T-cell (primary cell): ENCODE measurements around the gene MRPL33. TPM values are rescaled to one million over a fixed set of nuclear protein-coding genes. Genes with fewer than 3 reads are reported as not detected.

Experiments used
- ATAC-seq, 4 experiments: fragments of 200-7000 bp in 3 of 4; fragments of 150-1000 bp in 1 of 4; cut with Tn5 transposase; replicated peaks in 1 of 4; 1 replicate in 3 of 4; 2 replicates in 1 of 4; pipeline ENCODE4 v1.10.0; 2021; ENCODE audit warnings: moderate library complexity in 3 of 4, mild to moderate bottlenecking in 2 of 4, moderate number of reproducible peaks in 1 of 4
- CTCF ChIA-PET, 2 donors: fragments of 300-600 bp; sonication (Branson Sonifier 250); formaldehyde crosslinking; loops; one replicate each; lab custom pipeline; 2022; ENCODE audit warnings: antibody characterized with exemption in 2 of 2; lab: Charles Lee
- POLR2A ChIA-PET, 2 donors: fragments of 300-600 bp; sonication (Branson Sonifier 250); formaldehyde crosslinking; loops; one replicate each; lab custom pipeline; 2022; ENCODE audit warnings: antibody characterized with exemption in 2 of 2; lab: Charles Lee
- DNase-seq, 35 experiments: peaks; one replicate each; pipeline versions ENCODE4 v3.0.0 to v3.0.0-alpha.2; 2013 to 2023
- H3K27ac ChIP-seq: one replicate; pipeline ENCODE4 v1.5.1; 2013; ENCODE audit warnings: low read length
- H3K27me3 ChIP-seq, 2 experiments: replicated peaks in 1 of 2; 1 replicate in 1 of 2; 2 replicates in 1 of 2; pipeline versions ENCODE4 v1.6.1 to v1.7.0; 2013; ENCODE audit warnings: low read length in 1 of 2, mixed read lengths in 1 of 2; ENCODE audit not compliant: control insufficient read depth in 2 of 2, insufficient read depth in 2 of 2; ENCODE audit errors: extremely low read depth in 1 of 2
- H3K36me3 ChIP-seq, 2 donors: 1 replicate in 1 of 2; 2 replicates in 1 of 2; pipeline versions ENCODE4 v1.6.1 to v1.7.0; 2013; ENCODE audit warnings: low read length in 1 of 2; ENCODE audit not compliant: control insufficient read depth in 2 of 2, insufficient read depth in 1 of 2; ENCODE audit errors: extremely low read depth in 1 of 2
- H3K4me1 ChIP-seq, 2 experiments: 1 replicate in 1 of 2; 2 replicates in 1 of 2; pipeline versions ENCODE4 v1.6.1 to v1.7.0; 2013; ENCODE audit warnings: low read length in 2 of 2, mixed read lengths in 1 of 2; ENCODE audit not compliant: insufficient read depth in 2 of 2, control insufficient read depth in 1 of 2; ENCODE audit errors: extremely low read depth in 1 of 2
- H3K4me3 ChIP-seq, 2 donors: 1 replicate in 1 of 2; 2 replicates in 1 of 2; pipeline versions ENCODE4 v1.5.1 to v1.7.0; 2013; ENCODE audit warnings: mild to moderate bottlenecking in 2 of 2, low read length in 1 of 2, moderate library complexity in 1 of 2; ENCODE audit not compliant: control insufficient read depth in 1 of 2; ENCODE audit errors: extremely low read depth in 1 of 2
- H3K9me3 ChIP-seq: 2 replicates; pipeline ENCODE4 v1.7.0; 2013
- H3K27ac Mint-ChIP-seq, 2 donors: one replicate each; pipeline ENCODE4 v1.8.0; 2020 to 2021; ENCODE audit warnings: mild to moderate bottlenecking in 2 of 2, mixed read lengths in 2 of 2
- H3K27me3 Mint-ChIP-seq, 2 donors: one replicate each; pipeline ENCODE4 v1.8.0; 2021 to 2022; ENCODE audit warnings: mixed read lengths in 2 of 2
- H3K36me3 Mint-ChIP-seq: one replicate; pipeline ENCODE4 v1.8.0; 2021; ENCODE audit warnings: mixed read lengths
- H3K4me1 Mint-ChIP-seq, 3 donors: one replicate each; pipeline ENCODE4 v1.8.0; 2020 to 2022; ENCODE audit warnings: mixed read lengths in 3 of 3, mild to moderate bottlenecking in 1 of 3
- H3K4me3 Mint-ChIP-seq, 3 donors: one replicate each; pipeline ENCODE4 v1.8.0; 2020 to 2022; ENCODE audit warnings: mild to moderate bottlenecking in 3 of 3, mixed read lengths in 3 of 3, moderate library complexity in 3 of 3
- H3K9me3 Mint-ChIP-seq, 3 donors: one replicate each; pipeline ENCODE4 v1.8.0; 2020 to 2022; ENCODE audit warnings: mixed read lengths in 3 of 3
- WGBS: methylation state at CpG from one replicate; pipeline ENCODE4 v1.1.5; 2013; ENCODE audit warnings: missing lambda C conversion rate; ENCODE audit not compliant: insufficient coverage; 5-methylcytosine and 5-hydroxymethylcytosine counted together
- total RNA-seq, 35 experiments: library from RNA in 6 of 35; stranded (reverse) in 6 of 35; fragments of 120-200 nt in 1 of 35; gene quantifications; one replicate each; pipeline versions ENCODE4 v1.2.1 to v1.2.4 and lab custom pipeline; 2013 to 2026

MRPL33 gene
- total RNA-seq, 5 donors from 2014 or later (not counting 1 experiment from before 2014, with no cell fraction given): 25.9 to 39.4 (median 29.7) TPM

- CTCF ChIA-PET: interaction anchor here in 1 of 2 donors (0.6 kb wide), 1 partner anchor 1965 kb away, joined by 6 read pairs; no protein-coding TSS in a partner anchor
- POLR2A ChIA-PET: interaction anchor here in 1 of 2 donors (0.7 kb wide), 1 partner anchor 29 kb away, joined by 7 read pairs; no protein-coding TSS in a partner anchor
- no peak overlapping the region for H3K27ac ChIP-seq
Measured at GRCh38 chr2:27795093-27795834, 23.7 kb downstream of the MRPL33 start.

GRCh38 chr2:27795868-27796277 lies 24.4 kb downstream of the MRPL33 start:
- no peak overlapping the region for H3K27ac ChIP-seq
- H3K27me3 ChIP-seq: no peaks in the 10 kb centered on the region
- WGBS: 100% methylated on average over 1 of the region's 4 CpGs
- H3K4me3 Mint-ChIP-seq: no peak overlapping the region
- no peaks in the 10 kb centered on the region for H3K4me1 ChIP-seq
- H3K4me3 ChIP-seq: no peak overlapping the region
- no peaks in the 10 kb centered on the region for H3K9me3 Mint-ChIP-seq
- H3K36me3 Mint-ChIP-seq: peaks cover 4% of the 10 kb centered on the region
- ChIA-PET CTCF (no interaction called here), POLR2A (no interaction called here)
- ATAC-seq (no peak), DNase-seq (no peak)
- H3K9me3 ChIP-seq: no peaks in the 10 kb centered on the region
- no peaks in the 10 kb centered on the region for H3K4me1 Mint-ChIP-seq
- no peak overlapping the region for H3K27ac Mint-ChIP-seq
- no peaks in the 10 kb centered on the region for H3K36me3 ChIP-seq
- no peaks in the 10 kb centered on the region for H3K27me3 Mint-ChIP-seq

More at GRCh38 chr2:27795093-27795834, 23.7 kb downstream of the MRPL33 start:
- Mint-ChIP-seq H3K4me3 (no peak overlapping the region), H3K9me3 (no peaks in the 10 kb centered on the region), H3K4me1 (no peaks in the 10 kb centered on the region), H3K36me3 (peaks cover 4% of the 10 kb centered on the region), H3K27me3 (no peaks in the 10 kb centered on the region), H3K27ac (no peak overlapping the region)
- no peaks in the 10 kb centered on the region for H3K4me1 ChIP-seq
- no peaks in the 10 kb centered on the region for H3K27me3 ChIP-seq
- no peak overlapping the region for H3K4me3 ChIP-seq
- ATAC-seq (no peak), DNase-seq (no peak)
- H3K36me3 ChIP-seq: no peaks in the 10 kb centered on the region
- 83% methylated on average over 3 of the region's 8 CpGs for WGBS
- no peaks in the 10 kb centered on the region for H3K9me3 ChIP-seq

GRCh38 chr2:27796791-27797765 lies 25.6 kb downstream of the MRPL33 start:
- no peak overlapping the region for H3K27ac Mint-ChIP-seq
- H3K36me3 ChIP-seq: no peaks in the 10 kb centered on the region
- no peaks in the 10 kb centered on the region for H3K9me3 ChIP-seq
- H3K27me3 ChIP-seq: no peaks in the 10 kb centered on the region
- ATAC-seq (no peak), DNase-seq (no peak)
- H3K4me1 Mint-ChIP-seq: no peaks in the 10 kb centered on the region
- no peaks in the 10 kb centered on the region for H3K4me1 ChIP-seq
- H3K9me3 Mint-ChIP-seq: no peaks in the 10 kb centered on the region
- H3K27me3 Mint-ChIP-seq: no peaks in the 10 kb centered on the region
- no peak overlapping the region for H3K27ac ChIP-seq
- POLR2A ChIA-PET: no interaction called here
- no peak overlapping the region for H3K4me3 Mint-ChIP-seq
- no peak overlapping the region for H3K4me3 ChIP-seq
- peaks cover 4% of the 10 kb centered on the region for H3K36me3 Mint-ChIP-seq
- WGBS: 80% methylated on average over 8 of the region's 11 CpGs
- CTCF ChIA-PET: no interaction called here

GRCh38 chr2:27797841-27798240 lies 26.3 kb downstream of the MRPL33 start:
- Mint-ChIP-seq H3K4me1 (no peaks in the 10 kb centered on the region), H3K4me3 (no peak overlapping the region), H3K36me3 (peaks cover 4% of the 10 kb centered on the region), H3K27me3 (no peaks in the 10 kb centered on the region), H3K9me3 (no peaks in the 10 kb centered on the region), H3K27ac (no peak overlapping the region)
- no peaks in the 10 kb centered on the region for H3K36me3 ChIP-seq
- 98% methylated on average over 3 of the region's 4 CpGs for WGBS
- H3K9me3 ChIP-seq: no peaks in the 10 kb centered on the region
- H3K27me3 ChIP-seq: no peaks in the 10 kb centered on the region
- DNase-seq (no peak), ATAC-seq (no peak)
- H3K4me3 ChIP-seq: no peak overlapping the region
- CTCF ChIA-PET: no interaction called here
- no peaks in the 10 kb centered on the region for H3K4me1 ChIP-seq
- POLR2A ChIA-PET: no interaction called here
- H3K27ac ChIP-seq: no peak overlapping the region

GRCh38 chr2:27798486-27798885 lies 27.0 kb downstream of the MRPL33 start:
- no peak for ATAC-seq
- WGBS: 80% methylated on average over 7 of the region's 7 CpGs
- H3K4me3 ChIP-seq: no peak overlapping the region
- Mint-ChIP-seq H3K4me1 (no peaks in the 10 kb centered on the region), H3K36me3 (peaks cover 4% of the 10 kb centered on the region), H3K9me3 (no peaks in the 10 kb centered on the region), H3K4me3 (no peak overlapping the region), H3K27me3 (no peaks in the 10 kb centered on the region), H3K27ac (no peak overlapping the region)
- H3K9me3 ChIP-seq: no peaks in the 10 kb centered on the region
- no peaks in the 10 kb centered on the region for H3K36me3 ChIP-seq
- ChIA-PET POLR2A (no interaction called here), CTCF (no interaction called here)
- no peaks in the 10 kb centered on the region for H3K4me1 ChIP-seq
- no peaks in the 10 kb centered on the region for H3K27me3 ChIP-seq
- DNase-seq: no peak
- H3K27ac ChIP-seq: no peak overlapping the region

GRCh38 chr2:27798948-27799645 lies 27.6 kb downstream of the MRPL33 start:
- Mint-ChIP-seq H3K4me1 (no peaks in the 10 kb centered on the region), H3K4me3 (no peak overlapping the region), H3K36me3 (peaks cover 4% of the 10 kb centered on the region), H3K27ac (no peak overlapping the region), H3K9me3 (no peaks in the 10 kb centered on the region), H3K27me3 (no peaks in the 10 kb centered on the region)
- ChIA-PET CTCF (no interaction called here), POLR2A (no interaction called here)
- no peaks in the 10 kb centered on the region for H3K27me3 ChIP-seq
- no peaks in the 10 kb centered on the region for H3K36me3 ChIP-seq
- no peak for DNase-seq
- WGBS: 92% methylated on average over 10 of the region's 11 CpGs
- no peak overlapping the region for H3K4me3 ChIP-seq
- no peaks in the 10 kb centered on the region for H3K9me3 ChIP-seq
- no peak for ATAC-seq
- no peak overlapping the region for H3K27ac ChIP-seq
- H3K4me1 ChIP-seq: no peaks in the 10 kb centered on the region
